Neural progenitor cell (in vitro differentiated cells): Measurements from ENCODE around the gene PXDC1.

Source experiments
- EZH2 ChIP-seq: fragments of 200-600 bp; sonication (generic); IDR thresholded peaks from 2 replicates; pipeline ENCODE4 v1.6.1; 2017; ENCODE audit warnings: antibody characterized with exemption, mild to moderate bottlenecking, moderate library complexity
- EZH2phosphoT487 ChIP-seq: fragments of 200-600 bp; sonication (generic); IDR thresholded peaks from 2 replicates; pipeline ENCODE4 v1.6.1; 2017; ENCODE audit warnings: antibody characterized with exemption
- TF ChIP-seq, protein P1 (sequence below): fragments of 200-600 bp; sonication (generic); IDR thresholded peaks from 2 replicates; pipeline ENCODE4 v1.5.1; 2017; ENCODE audit warnings: antibody characterized with exemption, mild to moderate bottlenecking

DNA sequence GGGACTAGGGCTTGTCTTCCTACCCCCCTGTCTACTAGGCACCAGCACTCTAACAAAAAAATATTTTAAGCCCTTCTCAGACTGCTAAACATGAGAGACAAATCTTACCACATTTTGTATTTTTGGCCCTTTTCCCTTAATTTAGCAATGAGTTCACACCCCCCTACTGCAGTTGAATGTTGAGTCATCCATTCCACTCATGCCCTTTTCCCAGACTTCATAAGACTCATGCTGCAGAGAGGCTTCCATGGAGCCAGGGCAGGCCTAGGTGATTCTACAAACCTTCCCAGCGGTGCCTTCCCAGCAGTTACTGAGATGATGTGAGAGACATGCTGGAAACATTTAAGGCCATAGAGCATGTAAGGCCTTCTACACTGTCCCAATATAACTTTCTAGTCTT lies 53.9 kb downstream of the PXDC1 start:
- TF ChIP-seq EZH2 (no peak), EZH2phosphoT487 (no peak)
- TF ChIP-seq, protein P1, sequence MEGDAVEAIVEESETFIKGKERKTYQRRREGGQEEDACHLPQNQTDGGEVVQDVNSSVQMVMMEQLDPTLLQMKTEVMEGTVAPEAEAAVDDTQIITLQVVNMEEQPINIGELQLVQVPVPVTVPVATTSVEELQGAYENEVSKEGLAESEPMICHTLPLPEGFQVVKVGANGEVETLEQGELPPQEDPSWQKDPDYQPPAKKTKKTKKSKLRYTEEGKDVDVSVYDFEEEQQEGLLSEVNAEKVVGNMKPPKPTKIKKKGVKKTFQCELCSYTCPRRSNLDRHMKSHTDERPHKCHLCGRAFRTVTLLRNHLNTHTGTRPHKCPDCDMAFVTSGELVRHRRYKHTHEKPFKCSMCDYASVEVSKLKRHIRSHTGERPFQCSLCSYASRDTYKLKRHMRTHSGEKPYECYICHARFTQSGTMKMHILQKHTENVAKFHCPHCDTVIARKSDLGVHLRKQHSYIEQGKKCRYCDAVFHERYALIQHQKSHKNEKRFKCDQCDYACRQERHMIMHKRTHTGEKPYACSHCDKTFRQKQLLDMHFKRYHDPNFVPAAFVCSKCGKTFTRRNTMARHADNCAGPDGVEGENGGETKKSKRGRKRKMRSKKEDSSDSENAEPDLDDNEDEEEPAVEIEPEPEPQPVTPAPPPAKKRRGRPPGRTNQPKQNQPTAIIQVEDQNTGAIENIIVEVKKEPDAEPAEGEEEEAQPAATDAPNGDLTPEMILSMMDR, result no peak
